Neuronal stem cell (in vitro differentiated cells): ENCODE measurements around the gene TESMIN.

Experiments
- DNase-seq: peaks from one replicate; pipeline ENCODE4 v3.0.0-alpha.2; 2013; ENCODE audit warnings: low spot score
- H2AFZ ChIP-seq: one replicate; pipeline ENCODE4 v1.6.1; 2013; ENCODE audit warnings: mild to moderate bottlenecking, low read length, inconsistent platforms
- H2AK5ac ChIP-seq: 2 replicates; pipeline ENCODE4 v1.6.1; 2013; ENCODE audit warnings: low read depth, mild to moderate bottlenecking, inconsistent platforms, low read length, moderate library complexity, mixed read lengths
- H2BK120ac ChIP-seq: 2 replicates; pipeline ENCODE4 v1.6.1; 2013; ENCODE audit warnings: low read depth, mild to moderate bottlenecking, inconsistent platforms, low read length, moderate library complexity, mixed read lengths
- H2BK12ac ChIP-seq: one replicate; pipeline ENCODE4 v1.6.1; 2013; ENCODE audit warnings: low read length, inconsistent platforms
- H2BK15ac ChIP-seq: 2 replicates; pipeline ENCODE4 v1.6.1; 2013; ENCODE audit warnings: mild to moderate bottlenecking, low read length, inconsistent platforms, mixed read lengths
- H2BK5ac ChIP-seq: one replicate; pipeline ENCODE4 v1.6.1; 2013; ENCODE audit warnings: inconsistent platforms, mild to moderate bottlenecking, low read length, moderate library complexity
- H3K14ac ChIP-seq: one replicate; pipeline ENCODE4 v1.6.1; 2013; ENCODE audit warnings: low read length, inconsistent platforms
- H3K18ac ChIP-seq: 2 replicates; pipeline ENCODE4 v1.6.1; 2013; ENCODE audit warnings: low read length, inconsistent platforms
- H3K23ac ChIP-seq: 2 replicates; pipeline ENCODE4 v1.6.1; 2013; ENCODE audit warnings: low read depth, mild to moderate bottlenecking, mixed read lengths, low read length, inconsistent platforms; ENCODE audit not compliant: poor library complexity
- H3K27ac ChIP-seq: replicated peaks from 3 replicates; pipeline ENCODE4 v1.5.1; 2013; ENCODE audit warnings: low read length, inconsistent platforms
- H3K27me3 ChIP-seq, 3 experiments: 2 replicates each; pipeline ENCODE4 v1.6.1; 2013; ENCODE audit warnings: low read length in 3 of 3, mild to moderate bottlenecking in 2 of 3, inconsistent platforms in 1 of 3, low read depth in 1 of 3, mixed read lengths in 1 of 3, moderate library complexity in 1 of 3; ENCODE audit not compliant: control insufficient read depth in 3 of 3, insufficient read depth in 3 of 3
- H3K36me3 ChIP-seq, 2 donors: replicated peaks in 1 of 2; 2 replicates each; pipeline ENCODE4 v1.6.1; 2013; ENCODE audit warnings: low read length in 2 of 2; ENCODE audit not compliant: control insufficient read depth in 2 of 2, insufficient read depth in 2 of 2
- H3K4ac ChIP-seq: 2 replicates; pipeline ENCODE4 v1.6.1; 2013; ENCODE audit warnings: inconsistent platforms, mild to moderate bottlenecking, low read length, moderate library complexity
- H3K4me1 ChIP-seq, 2 donors: 1 replicate in 1 of 2; 2 replicates in 1 of 2; pipeline ENCODE4 v1.6.1; 2013; ENCODE audit warnings: low read length in 2 of 2, low read depth in 1 of 2; ENCODE audit not compliant: control insufficient read depth in 2 of 2, insufficient read depth in 1 of 2
- H3K4me2 ChIP-seq: one replicate; pipeline ENCODE4 v1.6.1; 2013; ENCODE audit warnings: mild to moderate bottlenecking, low read length, inconsistent platforms; ENCODE audit not compliant: insufficient read depth, poor library complexity, severe bottlenecking
- H3K4me3 ChIP-seq, 2 donors: 2 replicates each; pipeline ENCODE4 v1.5.1; 2013; ENCODE audit warnings: low read length in 2 of 2, mild to moderate bottlenecking in 2 of 2, inconsistent platforms in 1 of 2, moderate library complexity in 1 of 2
- H3K79me1 ChIP-seq: one replicate; pipeline ENCODE4 v1.6.1; 2013; ENCODE audit warnings: low read depth, mild to moderate bottlenecking, inconsistent platforms, low read length, moderate library complexity
- H3K9ac ChIP-seq: one replicate; pipeline ENCODE4 v1.6.1; 2013; ENCODE audit warnings: mild to moderate bottlenecking, low read depth, low read length, inconsistent platforms; ENCODE audit not compliant: poor library complexity
- H3K9me3 ChIP-seq, 2 donors: replicated peaks in 1 of 2; 2 replicates each; pipeline versions ENCODE3 to v1.6.1; 2013; ENCODE audit warnings: low read length in 2 of 2, mild to moderate bottlenecking in 2 of 2, inconsistent platforms in 1 of 2, low read depth in 1 of 2, mixed read lengths in 1 of 2, moderate library complexity in 1 of 2; ENCODE audit not compliant: control insufficient read depth in 2 of 2, insufficient read depth in 1 of 2
- H4K8ac ChIP-seq: one replicate; pipeline ENCODE4 v1.6.1; 2013; ENCODE audit warnings: low read depth, mild to moderate bottlenecking, inconsistent platforms, low read length, moderate library complexity
- H4K91ac ChIP-seq: one replicate; pipeline ENCODE4 v1.6.1; 2013; ENCODE audit warnings: low read length, low read depth, mild to moderate bottlenecking, inconsistent platforms; ENCODE audit not compliant: poor library complexity
- WGBS, 2 donors: extraction: QIAGEN DNeasy Blood & Tissue Kit; methylation state at CpG; one replicate each; pipeline ENCODE4 v1.1.7; 2013; ENCODE audit warnings: missing lambda C conversion rate in 2 of 2, mixed read lengths in 1 of 2; ENCODE audit not compliant: insufficient read length in 2 of 2, insufficient replicate concordance in 1 of 2; ENCODE audit errors: extremely low coverage in 2 of 2; 5-methylcytosine and 5-hydroxymethylcytosine counted together

TESMIN gene

GRCh38 chr11:68741463-68741862 is 9.9 kb downstream of the TESMIN start:
- Histone ChIP-seq H2BK15ac (no peak overlapping the region), H4K8ac (no peak overlapping the region), H3K4me2 (no peak overlapping the region), H3K4ac (no peak overlapping the region), H3K36me3 (no peaks in the 10 kb centered on the region), H3K23ac (no peak overlapping the region), H3K9ac (no peak overlapping the region), H3K14ac (no peak overlapping the region), H4K91ac (no peak overlapping the region), H3K27ac (no peak overlapping the region), H3K9me3 (no peaks in the 10 kb centered on the region), H3K18ac (no peak overlapping the region), H3K79me1 (no peaks in the 10 kb centered on the region), H3K4me3 (no peak overlapping the region), H2BK12ac (no peak overlapping the region), H2AFZ (peak overlapping the region; percentile 61), H2BK5ac (no peak overlapping the region), H2AK5ac (no peak overlapping the region), H2BK120ac (no peak overlapping the region), H3K27me3 (no peaks in the 10 kb centered on the region), H3K4me1 (peaks cover 9 to 10% of the 10 kb centered on the region in 2 donors)
- WGBS, 2 donors: no CpG with 5 or more reads among the region's 7 CpGs
- DNase-seq: no peak

DNA sequence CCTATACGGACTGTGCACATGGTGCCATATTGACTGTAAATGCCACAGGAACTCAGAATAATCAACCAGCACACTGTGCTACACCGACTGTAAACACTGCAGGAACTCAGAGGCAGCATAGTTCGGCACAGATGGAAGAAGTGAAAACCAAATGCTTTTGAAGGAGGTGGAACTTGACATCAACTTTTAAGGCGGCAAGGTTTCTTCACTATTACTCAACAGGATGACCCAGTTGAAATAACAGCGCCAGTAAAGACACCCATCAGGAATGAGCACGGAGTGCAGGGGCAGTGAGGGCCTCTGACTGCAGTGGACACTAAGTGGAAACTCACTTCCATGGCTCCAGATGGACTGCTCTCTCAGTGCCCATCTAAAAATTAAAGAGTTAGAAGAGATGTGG is 15.7 kb downstream of the TESMIN start:
- Histone ChIP-seq H3K79me1 (no peaks in the 10 kb centered on the region), H3K9me3 (no peaks in the 10 kb centered on the region), H4K91ac (no peak overlapping the region), H3K4me2 (no peak overlapping the region), H2BK120ac (no peak overlapping the region), H3K36me3 (no peaks in the 10 kb centered on the region), H3K4me1 (peaks cover 0 to 1% of the 10 kb centered on the region in 2 donors), H3K23ac (no peak overlapping the region), H2BK12ac (no peak overlapping the region), H2AK5ac (no peak overlapping the region), H4K8ac (no peak overlapping the region), H3K4me3 (no peak overlapping the region), H3K4ac (no peak overlapping the region), H2AFZ (no peak overlapping the region), H3K9ac (no peak overlapping the region), H3K27me3 (peaks cover 0 to 14% (median 0%) of the 10 kb centered on the region in 3 experiments), H3K18ac (no peak overlapping the region), H3K27ac (no peak overlapping the region), H2BK5ac (no peak overlapping the region), H3K14ac (no peak overlapping the region), H2BK15ac (no peak overlapping the region)
- no CpG with 5 or more reads among the region's 6 CpGs for WGBS, 2 donors
- DNase-seq: no peak

- Histone ChIP-seq H3K4me1 (peaks cover 0 to 1% of the 10 kb centered on the region in 2 donors), H3K36me3 (no peaks in the 10 kb centered on the region), H2AK5ac (no peak overlapping the region), H4K8ac (no peak overlapping the region), H3K18ac (no peak overlapping the region), H2BK5ac (no peak overlapping the region), H2BK12ac (no peak overlapping the region), H3K9ac (no peak overlapping the region), H3K9me3 (no peaks in the 10 kb centered on the region), H4K91ac (no peak overlapping the region), H3K4me3 (no peak overlapping the region), H3K4me2 (no peak overlapping the region), H3K23ac (no peak overlapping the region), H3K27ac (no peak overlapping the region), H3K4ac (no peak overlapping the region), H2BK15ac (no peak overlapping the region), H2AFZ (peak overlapping the region; percentile 31), H3K79me1 (no peaks in the 10 kb centered on the region), H3K14ac (no peak overlapping the region), H2BK120ac (no peak overlapping the region), H3K27me3 (peaks cover 0 to 14% (median 0%) of the 10 kb centered on the region in 3 experiments)
- no CpG with 5 or more reads among the region's 6 CpGs for WGBS, 2 donors
- DNase-seq: no peak
These were observed 16.2 kb downstream of the TESMIN start for GRCh38 chr11:68735125-68735524.

- no peak overlapping the region for H4K8ac ChIP-seq
- H2AK5ac ChIP-seq: no peak overlapping the region
- no peak overlapping the region for H3K4me2 ChIP-seq
- H3K4me1 ChIP-seq: peaks cover 0 to 1% of the 10 kb centered on the region in 2 donors
- no peak overlapping the region for H2BK120ac ChIP-seq
- DNase-seq: no peak
- no peak overlapping the region for H3K4ac ChIP-seq
- H3K36me3 ChIP-seq: no peaks in the 10 kb centered on the region
- no peak overlapping the region for H3K18ac ChIP-seq
- peaks cover 0 to 17% (median 0%) of the 10 kb centered on the region in 3 experiments for H3K27me3 ChIP-seq
- H3K4me3 ChIP-seq: no peak overlapping the region
- no peaks in the 10 kb centered on the region for H3K79me1 ChIP-seq
- H3K27ac ChIP-seq: no peak overlapping the region
- no peaks in the 10 kb centered on the region for H3K9me3 ChIP-seq
- WGBS, 2 donors: no CpG with 5 or more reads among the region's 7 CpGs
- H4K91ac ChIP-seq: no peak overlapping the region
- no peak overlapping the region for H3K14ac ChIP-seq
- no peak overlapping the region for H3K23ac ChIP-seq
- no peak overlapping the region for H2BK15ac ChIP-seq
- no peak overlapping the region for H2BK5ac ChIP-seq
- H2BK12ac ChIP-seq: no peak overlapping the region
- no peak overlapping the region for H2AFZ ChIP-seq
- H3K9ac ChIP-seq: no peak overlapping the region
These were observed 17.2 kb downstream of the TESMIN start for GRCh38 chr11:68734111-68734510.
